C1 segment of cervical spinal cord (tissue), 14 donors: Measurements from ENCODE around the gene RSU1.
"Not testable (repeated sequence)": the region's sequence is repeated elsewhere in the genome, so short reads cannot be mapped to it uniquely, and the experiment has no call there.

ENCODE experiments used
- DNase-seq, 14 donors: peaks; one replicate each; lab custom pipeline; 2025; lab: John Stamatoyannopoulos, UW

The RSU1 gene

DNA sequence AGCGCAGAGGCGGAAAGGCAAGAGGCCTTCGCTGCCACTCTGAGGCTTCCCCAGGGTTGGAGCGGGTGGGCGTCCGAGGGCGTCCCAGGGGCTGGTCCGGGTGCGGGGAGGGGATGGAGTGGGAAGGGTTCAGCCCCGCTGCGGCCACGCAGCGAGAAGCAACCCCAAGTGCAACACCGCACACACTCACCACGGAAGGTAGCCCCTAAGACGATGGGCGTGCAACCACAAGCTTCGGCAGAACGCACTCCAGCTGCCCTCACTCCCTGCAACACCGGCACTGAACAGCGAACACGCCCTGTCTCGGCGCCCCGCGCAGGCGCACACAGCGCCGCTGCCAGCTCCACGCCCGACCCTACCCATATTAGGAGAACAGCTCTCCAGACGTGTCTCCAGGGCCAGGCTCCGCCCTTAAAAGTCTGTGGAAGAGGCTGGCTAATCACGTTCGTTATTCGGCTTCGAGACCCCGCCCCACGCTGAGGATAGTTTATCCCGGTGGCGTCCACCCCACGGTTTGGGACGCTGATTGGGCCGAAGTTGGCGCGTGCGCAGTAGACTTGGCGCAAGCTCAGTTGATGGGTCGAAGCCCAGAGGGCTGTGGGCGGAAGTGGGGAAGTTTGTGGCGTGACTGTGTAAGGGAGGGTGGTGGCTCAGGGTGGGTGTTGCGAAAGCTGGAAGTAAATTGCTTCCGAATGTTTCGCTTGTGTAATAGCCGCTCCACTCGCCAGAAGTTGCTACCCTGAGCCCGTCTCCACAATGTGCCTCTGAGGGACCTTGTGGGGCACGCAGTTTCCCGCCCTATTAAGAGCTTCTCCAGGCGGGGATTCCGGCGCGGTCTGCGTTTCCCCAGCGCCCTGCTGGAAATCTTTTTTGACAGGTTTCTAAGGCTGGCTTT, at the start of gene RSU1:
Gene RSU1, minus strand, starts transcription at position 300 of the 895 bp plus-strand sequence. CDS start 343 bp downstream, outside the sequence.
- DNase-seq: peak; percentile 96 to 100 (median 99)

DNA sequence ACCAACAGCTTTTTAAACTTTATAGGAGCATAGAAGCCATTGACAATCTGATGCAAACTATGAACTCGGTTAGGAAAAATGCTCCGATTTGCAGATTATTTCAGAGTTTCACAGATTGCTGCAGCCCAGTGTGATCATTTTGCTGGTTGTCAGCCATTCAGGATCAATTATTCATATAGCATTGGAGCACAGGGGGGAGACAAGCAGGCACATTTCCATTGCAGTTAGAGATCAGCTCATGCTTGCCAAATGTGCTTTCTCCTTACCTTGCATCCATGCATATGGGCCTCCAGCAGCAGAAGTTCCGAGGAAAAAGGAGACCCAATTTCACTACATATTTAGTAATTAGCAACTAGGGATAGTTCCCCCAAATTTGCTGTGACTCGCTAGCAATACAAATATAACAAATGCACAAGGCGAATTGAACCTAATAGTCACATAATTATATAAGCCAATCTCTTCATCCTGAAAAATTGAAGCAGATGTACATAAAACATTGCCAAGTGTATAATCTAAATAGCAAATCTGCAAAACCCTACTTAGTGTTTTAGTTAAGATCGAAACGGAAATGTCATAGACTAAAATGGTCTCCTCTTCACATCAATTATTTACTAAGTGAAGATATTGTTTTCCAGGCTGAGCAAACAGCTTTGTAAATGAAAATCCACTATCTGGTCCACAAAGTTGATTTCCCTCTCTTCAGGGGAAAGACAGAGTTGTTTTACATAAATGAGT, 49.5 kb upstream of the RSU1 start:
- DNase-seq: no peak

- DNase-seq: no peak
Measured at GRCh38 chr10:16865766-16866165, 48.5 kb upstream of the RSU1 start.

GRCh38 chr10:16863766-16864165, 46.5 kb upstream of the RSU1 start:
- no peak for DNase-seq

DNA sequence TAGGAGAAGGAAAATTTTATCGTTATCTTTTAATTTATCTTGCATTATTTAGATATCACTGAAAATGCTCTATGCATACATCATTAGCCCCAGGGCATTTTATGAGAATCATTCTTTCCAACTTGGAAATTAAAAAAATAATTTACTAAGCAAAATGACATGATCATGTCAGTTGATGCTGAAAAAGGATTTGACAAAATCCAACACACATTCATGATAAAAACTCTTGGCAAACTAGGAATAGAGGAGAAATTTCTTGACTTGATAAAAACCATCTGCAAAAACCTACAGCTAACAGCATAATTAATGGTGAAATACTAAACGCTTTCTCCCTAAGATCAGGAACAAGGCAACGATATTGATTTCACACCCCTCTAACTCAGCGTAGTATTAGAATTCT, 40.2 kb upstream of the RSU1 start:
- DNase-seq: no peak

DNA sequence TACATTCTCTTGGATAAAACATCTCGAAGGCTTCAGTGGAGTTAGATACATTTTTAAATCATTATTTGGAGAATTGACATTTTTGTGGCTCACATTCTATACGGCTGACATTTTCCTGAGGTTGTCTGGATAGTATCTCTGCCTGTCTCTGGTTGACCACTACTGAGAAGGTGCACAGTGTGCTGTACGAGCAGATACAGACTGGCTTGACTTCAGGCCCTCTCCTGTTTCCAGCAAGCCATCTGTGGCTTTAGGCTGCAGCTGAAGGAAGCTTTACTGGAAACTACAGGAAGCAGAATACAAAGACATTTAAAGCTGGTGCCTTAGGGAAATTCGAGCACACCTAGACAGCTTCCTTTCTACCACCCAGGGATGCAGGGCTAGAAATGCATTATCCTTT, 39.3 kb upstream of the RSU1 start:
- DNase-seq: no peak

DNA sequence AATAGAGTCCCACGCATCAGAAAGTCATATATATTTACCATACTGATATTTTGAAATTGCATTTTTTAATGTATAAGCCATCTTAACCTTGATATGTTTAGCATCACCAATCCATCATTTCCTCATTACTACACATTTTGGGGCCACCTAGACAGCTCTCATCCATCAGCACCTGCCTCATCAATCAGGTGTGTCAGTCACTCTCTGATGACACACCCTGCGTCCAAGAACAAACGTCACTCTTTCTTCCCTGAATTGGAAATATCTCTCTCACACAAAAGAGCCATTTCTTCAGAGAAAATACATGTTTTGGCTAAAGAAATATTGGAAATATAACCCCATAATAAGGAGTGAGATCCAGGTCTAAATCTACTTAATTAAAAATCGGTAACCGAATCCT, 38.9 kb upstream of the RSU1 start:
- no peak for DNase-seq

DNA sequence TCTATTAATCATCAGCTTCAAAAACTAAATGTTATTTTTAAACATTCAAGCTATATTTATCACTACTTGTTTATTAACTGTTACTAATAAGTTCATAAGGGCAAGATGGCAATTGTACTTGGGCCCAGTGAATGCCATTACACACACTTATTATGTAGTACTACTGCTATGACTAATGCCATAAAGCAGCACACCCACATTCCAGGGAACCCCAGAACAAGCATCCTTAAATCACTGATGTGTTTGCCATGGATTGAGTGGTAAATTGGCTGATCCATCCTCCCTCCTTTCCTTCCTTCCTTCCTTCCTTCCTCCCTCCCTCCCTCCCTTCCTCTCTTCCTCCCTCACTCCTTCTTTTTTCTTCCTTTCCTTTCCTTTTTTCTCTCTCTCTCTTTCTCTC, 37.4 kb upstream of the RSU1 start:
- no peak for DNase-seq

DNA sequence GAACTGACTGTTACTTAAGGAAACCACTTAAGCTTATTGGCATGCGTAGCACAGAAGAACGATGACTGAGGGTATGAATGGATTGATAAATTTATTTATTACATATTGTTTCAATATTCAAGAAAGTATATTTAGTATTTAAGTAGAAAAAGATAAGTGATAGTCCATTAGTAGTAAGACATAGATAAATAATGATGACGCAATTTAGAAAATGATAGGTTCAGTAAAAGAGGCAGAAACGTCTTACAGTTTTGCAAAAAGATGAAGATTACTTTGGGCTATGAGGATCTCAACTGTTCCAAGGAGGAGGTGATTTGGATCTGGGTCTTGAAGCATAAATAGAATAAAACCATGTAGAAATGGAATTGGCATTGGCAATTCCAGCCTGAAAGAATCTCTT, 36.6 kb upstream of the RSU1 start:
- DNase-seq: no peak

GRCh38 chr10:16853201-16853600, 36.0 kb upstream of the RSU1 start:
- peak in 1 of 14 donors; percentile 2 for DNase-seq

DNA sequence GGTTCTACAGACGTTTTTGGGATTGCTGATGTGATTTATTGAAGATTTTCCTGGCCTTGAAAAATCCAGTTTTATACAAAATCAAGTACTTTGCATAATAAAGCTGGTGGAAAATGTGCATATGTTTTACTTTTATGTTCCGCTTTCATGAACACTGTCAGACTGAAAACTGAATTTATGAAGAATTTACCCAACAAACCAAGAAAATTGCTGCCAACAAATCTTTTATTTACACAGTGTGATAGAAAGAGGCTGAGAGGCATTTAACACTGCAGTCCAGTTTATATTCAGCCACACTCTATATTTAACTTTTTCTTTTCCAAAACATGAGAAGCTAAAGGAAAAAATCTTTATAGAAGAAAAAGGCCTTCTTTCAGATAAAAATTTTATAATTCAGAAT, 35.4 kb upstream of the RSU1 start:
- DNase-seq: no peak

GRCh38 chr10:16848562-16849154, 31.4 kb upstream of the RSU1 start:
- DNase-seq: no peak

- DNase-seq: no peak
Measured at GRCh38 chr10:16847644-16848043, 30.4 kb upstream of the RSU1 start.

GRCh38 chr10:16845248-16845647, 28.0 kb upstream of the RSU1 start:
- DNase-seq: no peak

GRCh38 chr10:16843252-16843870, 26.1 kb upstream of the RSU1 start:
- peak in 2 of 14 donors; percentile 4 to 64 for DNase-seq

- DNase-seq: no peak
Measured at GRCh38 chr10:16835228-16835627, 18.0 kb upstream of the RSU1 start.

GRCh38 chr10:16832351-16833080, 15.3 kb upstream of the RSU1 start:
- peak in 2 of 14 donors; percentile 16 to 83 for DNase-seq

GRCh38 chr10:16828701-16829175, 11.5 kb upstream of the RSU1 start:
- no peak for DNase-seq

GRCh38 chr10:16828114-16828568, 10.9 kb upstream of the RSU1 start:
- DNase-seq: peak in 7 of 14 donors; percentile 7 to 66 (median 17)

DNA sequence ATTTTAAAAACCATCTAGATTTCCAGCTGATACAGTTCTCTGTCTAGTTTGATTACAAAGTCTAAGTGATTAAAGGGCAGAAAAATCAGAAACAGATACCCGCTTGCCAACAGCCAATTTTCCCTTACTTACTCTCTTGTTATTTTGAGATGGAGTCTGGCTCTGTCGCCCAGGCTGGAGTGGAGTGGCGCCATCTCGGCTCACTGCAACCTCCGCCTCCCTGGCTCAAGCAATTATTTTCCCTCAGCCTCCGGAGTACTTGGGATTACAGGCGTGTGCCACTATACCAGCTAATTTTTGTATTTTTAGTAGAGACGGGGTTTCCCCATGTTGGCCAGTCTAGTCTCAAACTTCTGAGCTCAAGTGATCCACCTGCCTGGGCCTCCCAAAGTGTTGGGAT, 10.2 kb upstream of the RSU1 start:
- not testable (repeated sequence) for DNase-seq
